SK-N-SH (cell line): ENCODE results near the gene ODAD2.
"Not testable (repeated sequence)": the region's sequence is repeated elsewhere in the genome, so short reads cannot be mapped to it uniquely, and the experiment has no call there.

ENCODE experiments used
- EZH2phosphoT487 ChIP-seq: fragments of 200-600 bp; sonication (generic); IDR thresholded peaks from 2 replicates; pipeline ENCODE4 v1.6.1; 2017; ENCODE audit warnings: low read depth, mixed run types, mild to moderate bottlenecking, antibody characterized with exemption, moderate library complexity, borderline replicate concordance
- MEF2A ChIP-seq: IDR thresholded peaks from 2 replicates; pipeline ENCODE4 v1.4.0; 2012; ENCODE audit warnings: low read depth, borderline replicate concordance
- NRF1 ChIP-seq: IDR thresholded peaks from 2 replicates; pipeline ENCODE4 v1.6.1; 2012; ENCODE audit warnings: low read depth, mild to moderate bottlenecking, low read length
- POLR2AphosphoS5 ChIP-seq: IDR thresholded peaks from 2 replicates; pipeline ENCODE4 v1.6.1; 2012; ENCODE audit warnings: low read depth, low read length
- RFX5 ChIP-seq: IDR thresholded peaks from 2 replicates; pipeline ENCODE4 v1.6.1; 2012; ENCODE audit warnings: mild to moderate bottlenecking, improper control_type of control experiment, low read length
- TF ChIP-seq, protein P1 (sequence below): fragments of 200-600 bp; sonication (generic); IDR thresholded peaks from 2 replicates; pipeline ENCODE4 v1.6.1; 2017; ENCODE audit warnings: antibody characterized with exemption, mild to moderate bottlenecking, moderate library complexity
- TF ChIP-seq, protein P2 (sequence below): IDR thresholded peaks from 2 replicates; pipeline ENCODE4 v1.6.1; 2012; ENCODE audit warnings: mild to moderate bottlenecking, low read depth, low read length, moderate library complexity
- TF ChIP-seq, protein P3 (sequence below): IDR thresholded peaks from 2 replicates; pipeline ENCODE4 v1.4.0; 2012; ENCODE audit warnings: low read depth

DNA sequence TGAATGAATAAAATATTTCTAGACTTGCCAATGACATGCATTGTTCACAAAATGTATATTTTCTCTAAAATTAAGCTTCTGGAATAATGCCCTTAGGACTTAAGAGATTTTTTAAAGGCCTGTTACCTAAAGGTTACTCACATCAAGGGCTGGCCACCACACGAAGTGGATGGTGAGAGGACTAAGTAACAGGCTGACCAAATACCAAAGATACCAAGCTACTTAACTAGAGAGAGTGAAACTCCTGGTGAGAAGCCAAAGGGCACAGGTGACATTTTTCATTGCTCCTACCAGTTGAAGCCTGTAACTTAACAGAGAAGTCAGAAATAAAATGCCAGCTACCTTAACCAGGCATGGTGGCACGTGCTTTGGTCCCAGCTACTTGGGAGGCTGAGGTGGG, 9.5 kb downstream of the ODAD2 start:
- TF ChIP-seq, protein P1, sequence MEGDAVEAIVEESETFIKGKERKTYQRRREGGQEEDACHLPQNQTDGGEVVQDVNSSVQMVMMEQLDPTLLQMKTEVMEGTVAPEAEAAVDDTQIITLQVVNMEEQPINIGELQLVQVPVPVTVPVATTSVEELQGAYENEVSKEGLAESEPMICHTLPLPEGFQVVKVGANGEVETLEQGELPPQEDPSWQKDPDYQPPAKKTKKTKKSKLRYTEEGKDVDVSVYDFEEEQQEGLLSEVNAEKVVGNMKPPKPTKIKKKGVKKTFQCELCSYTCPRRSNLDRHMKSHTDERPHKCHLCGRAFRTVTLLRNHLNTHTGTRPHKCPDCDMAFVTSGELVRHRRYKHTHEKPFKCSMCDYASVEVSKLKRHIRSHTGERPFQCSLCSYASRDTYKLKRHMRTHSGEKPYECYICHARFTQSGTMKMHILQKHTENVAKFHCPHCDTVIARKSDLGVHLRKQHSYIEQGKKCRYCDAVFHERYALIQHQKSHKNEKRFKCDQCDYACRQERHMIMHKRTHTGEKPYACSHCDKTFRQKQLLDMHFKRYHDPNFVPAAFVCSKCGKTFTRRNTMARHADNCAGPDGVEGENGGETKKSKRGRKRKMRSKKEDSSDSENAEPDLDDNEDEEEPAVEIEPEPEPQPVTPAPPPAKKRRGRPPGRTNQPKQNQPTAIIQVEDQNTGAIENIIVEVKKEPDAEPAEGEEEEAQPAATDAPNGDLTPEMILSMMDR = not testable (repeated sequence)
- not testable (repeated sequence) for TF ChIP-seq POLR2AphosphoS5, RFX5, EZH2phosphoT487, NRF1, MEF2A
- TF ChIP-seq, protein P2, sequence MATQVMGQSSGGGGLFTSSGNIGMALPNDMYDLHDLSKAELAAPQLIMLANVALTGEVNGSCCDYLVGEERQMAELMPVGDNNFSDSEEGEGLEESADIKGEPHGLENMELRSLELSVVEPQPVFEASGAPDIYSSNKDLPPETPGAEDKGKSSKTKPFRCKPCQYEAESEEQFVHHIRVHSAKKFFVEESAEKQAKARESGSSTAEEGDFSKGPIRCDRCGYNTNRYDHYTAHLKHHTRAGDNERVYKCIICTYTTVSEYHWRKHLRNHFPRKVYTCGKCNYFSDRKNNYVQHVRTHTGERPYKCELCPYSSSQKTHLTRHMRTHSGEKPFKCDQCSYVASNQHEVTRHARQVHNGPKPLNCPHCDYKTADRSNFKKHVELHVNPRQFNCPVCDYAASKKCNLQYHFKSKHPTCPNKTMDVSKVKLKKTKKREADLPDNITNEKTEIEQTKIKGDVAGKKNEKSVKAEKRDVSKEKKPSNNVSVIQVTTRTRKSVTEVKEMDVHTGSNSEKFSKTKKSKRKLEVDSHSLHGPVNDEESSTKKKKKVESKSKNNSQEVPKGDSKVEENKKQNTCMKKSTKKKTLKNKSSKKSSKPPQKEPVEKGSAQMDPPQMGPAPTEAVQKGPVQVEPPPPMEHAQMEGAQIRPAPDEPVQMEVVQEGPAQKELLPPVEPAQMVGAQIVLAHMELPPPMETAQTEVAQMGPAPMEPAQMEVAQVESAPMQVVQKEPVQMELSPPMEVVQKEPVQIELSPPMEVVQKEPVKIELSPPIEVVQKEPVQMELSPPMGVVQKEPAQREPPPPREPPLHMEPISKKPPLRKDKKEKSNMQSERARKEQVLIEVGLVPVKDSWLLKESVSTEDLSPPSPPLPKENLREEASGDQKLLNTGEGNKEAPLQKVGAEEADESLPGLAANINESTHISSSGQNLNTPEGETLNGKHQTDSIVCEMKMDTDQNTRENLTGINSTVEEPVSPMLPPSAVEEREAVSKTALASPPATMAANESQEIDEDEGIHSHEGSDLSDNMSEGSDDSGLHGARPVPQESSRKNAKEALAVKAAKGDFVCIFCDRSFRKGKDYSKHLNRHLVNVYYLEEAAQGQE = not testable (repeated sequence)
- TF ChIP-seq, protein P3, sequence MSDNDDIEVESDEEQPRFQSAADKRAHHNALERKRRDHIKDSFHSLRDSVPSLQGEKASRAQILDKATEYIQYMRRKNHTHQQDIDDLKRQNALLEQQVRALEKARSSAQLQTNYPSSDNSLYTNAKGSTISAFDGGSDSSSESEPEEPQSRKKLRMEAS = not testable (repeated sequence)
